Memory B cell (primary cell): Measurements from ENCODE around the gene DTNB.

Experiments used
- ATAC-seq: fragments of 150-1000 bp; cut with Tn5 transposase; 2 replicates; pipeline ENCODE4 v1.10.0; 2021; ENCODE audit warnings: low read depth, mild to moderate bottlenecking, moderate library complexity
- DNase-seq, 2 donors: peaks; one replicate each; pipeline ENCODE4 v3.0.0; 2022; ENCODE audit warnings: low spot score in 2 of 2
- H3K27ac Mint-ChIP-seq: one replicate; pipeline ENCODE4 v1.8.0; 2022; ENCODE audit warnings: mild to moderate bottlenecking, moderate library complexity, mixed read lengths
- H3K27me3 Mint-ChIP-seq: one replicate; pipeline ENCODE4 v1.8.0; 2022; ENCODE audit warnings: mixed read lengths
- H3K36me3 Mint-ChIP-seq: one replicate; pipeline ENCODE4 v1.8.0; 2022; ENCODE audit warnings: mild to moderate bottlenecking, mixed read lengths
- H3K4me1 Mint-ChIP-seq: one replicate; pipeline ENCODE4 v1.8.0; 2022; ENCODE audit warnings: mixed read lengths
- H3K4me3 Mint-ChIP-seq: one replicate; pipeline ENCODE4 v1.8.0; 2022; ENCODE audit warnings: mild to moderate bottlenecking, moderate library complexity, mixed read lengths
- H3K9me3 Mint-ChIP-seq: one replicate; pipeline ENCODE4 v1.8.0; 2022; ENCODE audit warnings: mixed read lengths

Gene DTNB

GRCh38 chr2:25523060-25523459 is 150.3 kb downstream of the DTNB start:
- peaks cover 10% of the 10 kb centered on the region for H3K4me1 Mint-ChIP-seq
- ATAC-seq, result no peak

GRCh38 chr2:25521665-25522387 is 151.6 kb downstream of the DTNB start:
- peak overlapping the region; percentile 56 for H3K27ac Mint-ChIP-seq
- peaks cover 14% of the 10 kb centered on the region for H3K4me1 Mint-ChIP-seq
- no peaks in the 10 kb centered on the region for H3K36me3 Mint-ChIP-seq
- no peaks in the 10 kb centered on the region for H3K9me3 Mint-ChIP-seq
- no peaks in the 10 kb centered on the region for H3K27me3 Mint-ChIP-seq
- H3K4me3 Mint-ChIP-seq, result peak overlapping the region; percentile 38
- ATAC-seq (peak; percentile 98), DNase-seq (peak in 1 of 2 donors; percentile 75)

More at GRCh38 chr2:25523060-25523459, 150.3 kb downstream of the DTNB start:
- Mint-ChIP-seq H3K27ac (no peak overlapping the region), H3K9me3 (no peaks in the 10 kb centered on the region), H3K36me3 (no peaks in the 10 kb centered on the region), H3K4me3 (no peak overlapping the region), H3K27me3 (no peaks in the 10 kb centered on the region)
- no peak for DNase-seq

GRCh38 chr2:25521126-25521525 is 152.3 kb downstream of the DTNB start:
- no peak overlapping the region for H3K27ac Mint-ChIP-seq
- H3K4me3 Mint-ChIP-seq, result no peak overlapping the region
- H3K9me3 Mint-ChIP-seq, result no peaks in the 10 kb centered on the region
- H3K27me3 Mint-ChIP-seq, result no peaks in the 10 kb centered on the region
- ATAC-seq, result no peak
- no peak for DNase-seq
- peaks cover 14% of the 10 kb centered on the region for H3K4me1 Mint-ChIP-seq
- no peaks in the 10 kb centered on the region for H3K36me3 Mint-ChIP-seq

- Mint-ChIP-seq H3K36me3 (no peaks in the 10 kb centered on the region), H3K4me3 (no peak overlapping the region), H3K4me1 (peaks cover 28% of the 10 kb centered on the region), H3K9me3 (no peaks in the 10 kb centered on the region), H3K27me3 (no peaks in the 10 kb centered on the region), H3K27ac (no peak overlapping the region)
- DNase-seq (no peak), ATAC-seq (no peak)
Measured at GRCh38 chr2:25517701-25518100, 155.7 kb downstream of the DTNB start.

GRCh38 chr2:25514043-25514637 is 159.2 kb downstream of the DTNB start:
- no peaks in the 10 kb centered on the region for H3K27me3 Mint-ChIP-seq
- H3K27ac Mint-ChIP-seq, result peak overlapping the region; percentile 33
- ATAC-seq (peak; percentile 42), DNase-seq (no peak)
- H3K4me1 Mint-ChIP-seq, result peaks cover 23% of the 10 kb centered on the region
- no peaks in the 10 kb centered on the region for H3K36me3 Mint-ChIP-seq
- peak overlapping the region; percentile 54 for H3K4me3 Mint-ChIP-seq
- H3K9me3 Mint-ChIP-seq, result no peaks in the 10 kb centered on the region

- DNase-seq (no peak), ATAC-seq (no peak)
- Mint-ChIP-seq H3K4me3 (no peak overlapping the region), H3K27me3 (no peaks in the 10 kb centered on the region), H3K9me3 (no peaks in the 10 kb centered on the region), H3K27ac (peak overlapping the region; percentile 21), H3K4me1 (peaks cover 18% of the 10 kb centered on the region), H3K36me3 (no peaks in the 10 kb centered on the region)
Measured at GRCh38 chr2:25512707-25513106, 160.7 kb downstream of the DTNB start.

GRCh38 chr2:25506226-25506625 is 167.2 kb downstream of the DTNB start:
- Mint-ChIP-seq H3K4me1 (no peaks in the 10 kb centered on the region), H3K27me3 (no peaks in the 10 kb centered on the region), H3K36me3 (peaks cover 6% of the 10 kb centered on the region), H3K27ac (peak overlapping the region; percentile 58), H3K4me3 (no peak overlapping the region), H3K9me3 (no peaks in the 10 kb centered on the region)
- DNase-seq (no peak), ATAC-seq (no peak)

- DNase-seq (no peak), ATAC-seq (no peak)
- Mint-ChIP-seq H3K9me3 (no peaks in the 10 kb centered on the region), H3K4me1 (no peaks in the 10 kb centered on the region), H3K27ac (peak overlapping the region; percentile 58), H3K36me3 (peaks cover 6% of the 10 kb centered on the region), H3K4me3 (no peak overlapping the region), H3K27me3 (no peaks in the 10 kb centered on the region)
Measured at GRCh38 chr2:25505622-25506021, 167.8 kb downstream of the DTNB start.

- Mint-ChIP-seq H3K27ac (no peak overlapping the region), H3K4me1 (no peaks in the 10 kb centered on the region), H3K4me3 (no peak overlapping the region), H3K27me3 (no peaks in the 10 kb centered on the region), H3K9me3 (no peaks in the 10 kb centered on the region), H3K36me3 (peaks cover 6% of the 10 kb centered on the region)
- no peak for DNase-seq
- ATAC-seq, result no peak
Measured at GRCh38 chr2:25505182-25505581, 168.2 kb downstream of the DTNB start.

- no peak for ATAC-seq
- no peak for DNase-seq
- Mint-ChIP-seq H3K36me3 (peaks cover 6% of the 10 kb centered on the region), H3K27me3 (no peaks in the 10 kb centered on the region), H3K9me3 (no peaks in the 10 kb centered on the region), H3K27ac (no peak overlapping the region), H3K4me1 (no peaks in the 10 kb centered on the region), H3K4me3 (no peak overlapping the region)
Measured at GRCh38 chr2:25504266-25504665, 169.1 kb downstream of the DTNB start.

GRCh38 chr2:25499157-25499556 is 174.2 kb downstream of the DTNB start:
- no peak overlapping the region for H3K27ac Mint-ChIP-seq
- peaks cover 12% of the 10 kb centered on the region for H3K4me1 Mint-ChIP-seq
- no peaks in the 10 kb centered on the region for H3K27me3 Mint-ChIP-seq
- no peak for ATAC-seq
- H3K36me3 Mint-ChIP-seq, result peaks cover 2% of the 10 kb centered on the region
- no peaks in the 10 kb centered on the region for H3K9me3 Mint-ChIP-seq
- DNase-seq, result no peak
- H3K4me3 Mint-ChIP-seq, result no peak overlapping the region

- no peaks in the 10 kb centered on the region for H3K27me3 Mint-ChIP-seq
- peak overlapping the region; percentile 36 for H3K27ac Mint-ChIP-seq
- peak overlapping the region; percentile 24 for H3K4me3 Mint-ChIP-seq
- H3K4me1 Mint-ChIP-seq, result peaks cover 12% of the 10 kb centered on the region
- H3K9me3 Mint-ChIP-seq, result no peaks in the 10 kb centered on the region
- ATAC-seq (peak; percentile 51), DNase-seq (no peak)
- no peaks in the 10 kb centered on the region for H3K36me3 Mint-ChIP-seq
Measured at GRCh38 chr2:25497918-25498407, 175.4 kb downstream of the DTNB start.

GRCh38 chr2:25497229-25497917 is 176.0 kb downstream of the DTNB start:
- Mint-ChIP-seq H3K9me3 (no peaks in the 10 kb centered on the region), H3K27me3 (no peaks in the 10 kb centered on the region), H3K27ac (peak overlapping the region; percentile 36), H3K4me3 (no peak overlapping the region), H3K4me1 (peaks cover 12% of the 10 kb centered on the region), H3K36me3 (no peaks in the 10 kb centered on the region)
- DNase-seq, result no peak
- ATAC-seq, result no peak

GRCh38 chr2:25494616-25495015 is 178.8 kb downstream of the DTNB start:
- no peak overlapping the region for H3K27ac Mint-ChIP-seq
- no peak for ATAC-seq
- H3K4me1 Mint-ChIP-seq, result peaks cover 12% of the 10 kb centered on the region
- no peaks in the 10 kb centered on the region for H3K27me3 Mint-ChIP-seq
- no peaks in the 10 kb centered on the region for H3K9me3 Mint-ChIP-seq
- no peak for DNase-seq
- no peaks in the 10 kb centered on the region for H3K36me3 Mint-ChIP-seq
- H3K4me3 Mint-ChIP-seq, result no peak overlapping the region
